ENCODE data around the gene GADL1. TPM values are rescaled to one million over a fixed set of nuclear protein-coding genes. Genes with fewer than 3 reads are reported as not detected.

Gene GADL1
- total RNA-seq, 1 experiment from 2014 or later: not detected

DNA sequence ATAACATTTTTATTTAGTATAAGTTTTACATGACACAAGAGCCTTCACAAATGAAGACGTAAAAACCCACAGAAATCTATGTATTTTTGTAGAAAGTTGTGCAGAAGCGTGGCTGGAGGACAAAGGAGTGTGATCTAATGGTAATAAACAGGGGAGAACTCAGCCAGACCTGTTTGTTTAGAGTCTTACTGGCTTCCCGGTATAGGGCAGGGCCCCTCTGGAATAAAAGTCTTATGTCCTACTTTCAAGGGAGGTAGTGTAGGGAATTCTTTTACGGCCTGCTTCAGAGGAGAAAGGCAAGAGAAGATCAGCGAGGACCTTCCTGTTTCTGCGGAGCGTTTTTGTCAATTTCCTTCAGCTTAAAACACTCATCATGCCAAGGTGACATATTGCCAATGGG lies 184.4 kb downstream of the GADL1 start:
- no peak overlapping the region for H3K4me3 ChIP-seq (replicated peaks in 1 of 2; ENCODE audit: low read depth in 1 of 2, low read length in 2 of 2)
- ChIA-PET POLR2A (no interaction called here), RAD21 (ENCODE audit: low non-redundant PET in 1 of 2, low total read pairs in 2 of 2, uncharacterized antibody in 2 of 2, unreplicated experiment in 2 of 2) (no interaction called here), CTCF (no interaction called here)
- intact Hi-C loops (cut with micrococcal nuclease): no loop called here
- no peaks in the 10 kb centered on the region for H3K27me3 ChIP-seq (ENCODE audit: insufficient read depth, low read length)
- BruUV-seq (replicated peaks): no TSS peak
- no peak overlapping the region for H3K4me2 ChIP-seq (ENCODE audit: low read length)
- TF ChIP-seq ZFX (IDR thresholded peaks at IDR 0.05): no peak
- TF ChIP-seq, protein P1, sequence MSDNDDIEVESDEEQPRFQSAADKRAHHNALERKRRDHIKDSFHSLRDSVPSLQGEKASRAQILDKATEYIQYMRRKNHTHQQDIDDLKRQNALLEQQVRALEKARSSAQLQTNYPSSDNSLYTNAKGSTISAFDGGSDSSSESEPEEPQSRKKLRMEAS (IDR thresholded peaks at IDR 0.05): no peak
- no peak for TF ChIP-seq POLR2AphosphoS5 (IDR thresholded peaks at IDR 0.05; ENCODE audit: low read depth, low read length)
- no peak for TF ChIP-seq EZH2 (IDR thresholded peaks at IDR 0.05)
- TF ChIP-seq SRF (IDR thresholded peaks at IDR 0.05; ENCODE audit: low read depth): no peak
- TF ChIP-seq EZH2phosphoT487 (IDR thresholded peaks at IDR 0.05; ENCODE audit: borderline replicate concordance): no peak
- TF ChIP-seq FOSL1 (IDR thresholded peaks at IDR 0.05; ENCODE audit: low read depth): no peak
- TF ChIP-seq, protein P2, sequence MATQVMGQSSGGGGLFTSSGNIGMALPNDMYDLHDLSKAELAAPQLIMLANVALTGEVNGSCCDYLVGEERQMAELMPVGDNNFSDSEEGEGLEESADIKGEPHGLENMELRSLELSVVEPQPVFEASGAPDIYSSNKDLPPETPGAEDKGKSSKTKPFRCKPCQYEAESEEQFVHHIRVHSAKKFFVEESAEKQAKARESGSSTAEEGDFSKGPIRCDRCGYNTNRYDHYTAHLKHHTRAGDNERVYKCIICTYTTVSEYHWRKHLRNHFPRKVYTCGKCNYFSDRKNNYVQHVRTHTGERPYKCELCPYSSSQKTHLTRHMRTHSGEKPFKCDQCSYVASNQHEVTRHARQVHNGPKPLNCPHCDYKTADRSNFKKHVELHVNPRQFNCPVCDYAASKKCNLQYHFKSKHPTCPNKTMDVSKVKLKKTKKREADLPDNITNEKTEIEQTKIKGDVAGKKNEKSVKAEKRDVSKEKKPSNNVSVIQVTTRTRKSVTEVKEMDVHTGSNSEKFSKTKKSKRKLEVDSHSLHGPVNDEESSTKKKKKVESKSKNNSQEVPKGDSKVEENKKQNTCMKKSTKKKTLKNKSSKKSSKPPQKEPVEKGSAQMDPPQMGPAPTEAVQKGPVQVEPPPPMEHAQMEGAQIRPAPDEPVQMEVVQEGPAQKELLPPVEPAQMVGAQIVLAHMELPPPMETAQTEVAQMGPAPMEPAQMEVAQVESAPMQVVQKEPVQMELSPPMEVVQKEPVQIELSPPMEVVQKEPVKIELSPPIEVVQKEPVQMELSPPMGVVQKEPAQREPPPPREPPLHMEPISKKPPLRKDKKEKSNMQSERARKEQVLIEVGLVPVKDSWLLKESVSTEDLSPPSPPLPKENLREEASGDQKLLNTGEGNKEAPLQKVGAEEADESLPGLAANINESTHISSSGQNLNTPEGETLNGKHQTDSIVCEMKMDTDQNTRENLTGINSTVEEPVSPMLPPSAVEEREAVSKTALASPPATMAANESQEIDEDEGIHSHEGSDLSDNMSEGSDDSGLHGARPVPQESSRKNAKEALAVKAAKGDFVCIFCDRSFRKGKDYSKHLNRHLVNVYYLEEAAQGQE (IDR thresholded peaks at IDR 0.05; ENCODE audit: low read depth): no peak
- TF ChIP-seq EGR1 (IDR thresholded peaks at IDR 0.05; ENCODE audit: low read depth): no peak
- TF ChIP-seq CBX3 (IDR thresholded peaks at IDR 0.05; ENCODE audit: low read depth): no peak
- no peak for TF ChIP-seq SIN3A (IDR thresholded peaks at IDR 0.05; ENCODE audit: low read depth)
- no peaks in the 10 kb centered on the region for H3K79me2 ChIP-seq (ENCODE audit: insufficient read depth, low read length)
- no peaks in the 10 kb centered on the region for H4K20me1 ChIP-seq (ENCODE audit: insufficient read depth)
- H3K9me2 ChIP-seq (ENCODE audit: insufficient read depth): no peaks in the 10 kb centered on the region
- DNase-seq (ENCODE audit: low read depth, low spot score) (no peak), ATAC-seq (no peak)
- no peak overlapping the region for H2AFZ ChIP-seq (ENCODE audit: low read depth, low read length, poor library complexity, severe bottlenecking)
- no peaks in the 10 kb centered on the region for H3K9me3 ChIP-seq (ENCODE audit: control insufficient read depth in 1 of 2, insufficient read depth in 1 of 2, low read depth in 1 of 2, low read length in 2 of 2)
- peaks cover 0 to 5% of the 10 kb centered on the region in 2 experiments; a peak in 1 of 4 replicates for H3K4me1 ChIP-seq (ENCODE audit: control insufficient read depth in 1 of 2, insufficient read depth in 2 of 2, low read length in 2 of 2)
- H3K9ac ChIP-seq (ENCODE audit: low read length): no peak overlapping the region
- H3K27ac ChIP-seq (ENCODE audit: low read depth, low read length): no peak overlapping the region
- no peaks in the 10 kb centered on the region for H3K36me3 ChIP-seq (ENCODE audit: control insufficient read depth in 1 of 2, insufficient read depth in 2 of 2, low read length in 2 of 2)
